Keratinocyte (primary cell): ENCODE measurements around the gene GIMAP4.

Experiments used
- EZH2 ChIP-seq: IDR thresholded peaks from one replicate; pipeline ENCODE4 v1.6.1; 2012; ENCODE audit warnings: inconsistent platforms, mild to moderate bottlenecking, low read length, moderate library complexity
- TF ChIP-seq, protein P1 (sequence below), 3 experiments: IDR thresholded peaks in 1 of 3; conservative IDR thresholded peaks in 1 of 3; optimal IDR thresholded peaks in 1 of 3; 2 replicates in 2 of 3; 3 replicates in 1 of 3; pipeline versions ENCODE3 to v1.5.1; 2011; ENCODE audit warnings: low read length in 3 of 3, mild to moderate bottlenecking in 3 of 3, moderate library complexity in 2 of 3, control low read depth in 1 of 3, inconsistent platforms in 1 of 3; ENCODE audit not compliant: insufficient read depth in 2 of 3; ENCODE audit errors: extremely low read depth in 1 of 3

DNA sequence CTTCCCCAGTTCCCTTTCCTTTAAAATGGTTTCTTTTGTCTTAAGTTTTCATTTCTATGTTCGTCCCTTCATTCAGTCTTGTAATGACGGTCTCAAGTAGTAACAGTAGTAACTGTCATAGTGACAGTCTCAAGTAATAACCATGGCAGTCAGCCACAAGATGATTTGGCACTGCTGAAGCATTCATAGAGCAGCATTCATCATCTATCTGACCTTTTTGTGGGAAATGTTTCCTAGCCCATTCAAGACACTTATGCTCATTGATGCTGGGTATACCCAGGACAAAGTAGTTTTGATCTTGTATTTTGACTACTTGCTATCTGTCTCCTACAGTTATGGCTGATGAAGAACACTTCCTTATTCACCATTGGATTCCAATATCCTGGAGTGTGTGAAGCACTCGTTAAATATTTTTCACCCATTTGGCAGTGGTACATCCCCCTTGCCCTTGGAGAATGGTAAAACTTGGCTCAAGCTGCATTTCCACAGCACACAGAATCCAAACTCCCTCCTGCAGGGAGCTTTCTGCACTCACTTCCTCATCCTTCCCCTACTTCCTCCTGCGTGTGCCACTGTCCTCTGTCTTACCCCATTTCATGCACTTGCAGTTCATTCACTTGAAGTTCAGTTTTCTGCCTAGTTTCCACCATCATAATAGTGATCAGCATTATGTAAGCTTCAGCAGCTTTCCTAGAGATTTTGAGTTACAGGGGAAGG lies 19.0 kb downstream of the GIMAP4 start:
- TF ChIP-seq, protein P1, sequence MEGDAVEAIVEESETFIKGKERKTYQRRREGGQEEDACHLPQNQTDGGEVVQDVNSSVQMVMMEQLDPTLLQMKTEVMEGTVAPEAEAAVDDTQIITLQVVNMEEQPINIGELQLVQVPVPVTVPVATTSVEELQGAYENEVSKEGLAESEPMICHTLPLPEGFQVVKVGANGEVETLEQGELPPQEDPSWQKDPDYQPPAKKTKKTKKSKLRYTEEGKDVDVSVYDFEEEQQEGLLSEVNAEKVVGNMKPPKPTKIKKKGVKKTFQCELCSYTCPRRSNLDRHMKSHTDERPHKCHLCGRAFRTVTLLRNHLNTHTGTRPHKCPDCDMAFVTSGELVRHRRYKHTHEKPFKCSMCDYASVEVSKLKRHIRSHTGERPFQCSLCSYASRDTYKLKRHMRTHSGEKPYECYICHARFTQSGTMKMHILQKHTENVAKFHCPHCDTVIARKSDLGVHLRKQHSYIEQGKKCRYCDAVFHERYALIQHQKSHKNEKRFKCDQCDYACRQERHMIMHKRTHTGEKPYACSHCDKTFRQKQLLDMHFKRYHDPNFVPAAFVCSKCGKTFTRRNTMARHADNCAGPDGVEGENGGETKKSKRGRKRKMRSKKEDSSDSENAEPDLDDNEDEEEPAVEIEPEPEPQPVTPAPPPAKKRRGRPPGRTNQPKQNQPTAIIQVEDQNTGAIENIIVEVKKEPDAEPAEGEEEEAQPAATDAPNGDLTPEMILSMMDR (optimal IDR thresholded peaks at IDR 0.05 in 1 of 3, IDR thresholded peaks at IDR 0.05 in 1 of 3, conservative IDR thresholded peaks at IDR 0.05 in 1 of 3; ENCODE audit: extremely low read depth in 1 of 3, insufficient read depth in 2 of 3, low read length in 3 of 3): no peak
- TF ChIP-seq EZH2: no peak
